Measurements from ENCODE around the gene NAALADL1. TPM values are rescaled to one million over a fixed set of nuclear protein-coding genes. Genes with fewer than 3 reads are reported as not detected.
A peak's percentile ranks its signal among the peaks of the same experiment; 100 is the strongest.

NAALADL1 gene
- total and polyA plus RNA-seq, 3 experiments from 2014 or later, result 10.8 to 17.0 (median 13.3) TPM

DNA sequence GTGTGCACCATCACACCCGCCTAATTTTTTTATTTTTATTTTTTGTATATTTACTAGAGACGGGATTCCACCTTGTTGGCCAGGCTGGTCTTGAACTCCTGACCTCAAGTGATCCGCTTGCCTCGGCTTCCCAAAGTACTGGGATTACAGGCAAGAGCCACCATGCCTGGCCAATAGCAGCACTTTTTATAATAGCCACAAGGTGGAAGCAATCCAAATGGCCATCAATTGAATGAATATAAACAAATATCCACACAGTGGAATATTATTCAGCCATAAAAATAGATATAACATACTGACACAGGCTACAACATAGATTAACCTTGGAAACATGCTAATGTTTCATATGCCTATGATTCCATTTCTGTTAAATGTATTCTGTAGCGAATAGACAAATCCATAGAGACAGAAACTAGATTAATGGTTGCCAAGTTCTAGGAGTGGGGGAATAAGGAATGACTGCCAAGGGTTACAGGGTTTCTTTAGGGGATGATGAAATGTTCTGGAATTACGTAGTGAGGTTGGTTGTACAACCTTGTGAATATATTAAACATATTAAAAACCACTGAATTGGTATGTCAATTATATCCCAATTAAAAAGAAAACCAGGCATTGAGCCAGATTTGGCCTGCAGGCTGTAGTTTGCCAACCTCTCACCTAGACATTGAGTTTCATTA, 42.5 kb upstream of the NAALADL1 start:
- Histone ChIP-seq H3K9me3 (ENCODE audit: low read length) (no peaks in the 10 kb centered on the region), H3K27ac (ENCODE audit: low read depth, low read length) (no peak overlapping the region), H3K4me1 (ENCODE audit: insufficient read depth, low read length) (peaks cover 19% of the 10 kb centered on the region), H3K27me3 (ENCODE audit: insufficient read depth, low read length, poor library complexity, severe bottlenecking) (no peaks in the 10 kb centered on the region), H3K4me3 (ENCODE audit: low read length) (no peak overlapping the region), H3K36me3 (ENCODE audit: insufficient read depth, low read length) (peaks cover 18% of the 10 kb centered on the region)
- peaks cover 19 to 37% (median 23%) of the 10 kb centered on the region in 3 donors for H3K4me1 Mint-ChIP-seq
- peaks cover 0 to 2% of the 10 kb centered on the region in 2 donors for H3K27me3 Mint-ChIP-seq
- no peak overlapping the region for H3K4me3 Mint-ChIP-seq
- H3K9me3 Mint-ChIP-seq, result no peaks in the 10 kb centered on the region
- H3K27ac Mint-ChIP-seq, result no peak overlapping the region
- peaks cover 0 to 57% (median 8%) of the 10 kb centered on the region in 3 donors for H3K36me3 Mint-ChIP-seq
- ChIA-PET CTCF (interaction anchor here (9.1 kb wide), 1 partner anchor 11 kb away, joined by 104 read pairs; the partner anchor contains the start of gene TM7SF2), POLR2A (interaction anchor here (0.6 kb wide), 2 partner anchors 9 to 10 kb away, joined by 3 to 4 read pairs; no protein-coding TSS in a partner anchor)
- DNase-seq, result no peak

DNA sequence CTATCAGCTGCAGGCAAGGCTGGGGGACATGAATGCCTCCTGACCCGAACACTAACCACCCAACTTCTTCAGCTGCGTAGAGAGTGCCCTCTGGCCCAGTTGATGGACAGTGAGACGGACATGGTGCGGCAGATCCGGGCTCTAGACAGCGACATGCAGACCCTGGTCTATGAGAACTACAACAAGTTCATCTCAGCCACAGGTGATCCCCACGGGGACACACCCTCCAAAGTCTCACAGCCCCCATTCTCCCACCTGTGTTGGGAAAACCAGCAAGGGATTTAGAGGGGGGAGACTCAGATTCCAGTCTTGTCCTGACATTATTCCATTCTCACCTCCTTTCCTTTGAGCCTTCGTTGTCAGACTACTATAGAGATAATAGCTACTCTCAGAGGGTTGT, 38.6 kb upstream of the NAALADL1 start:
- no peak for DNase-seq
- Mint-ChIP-seq H3K27me3 (peaks cover 0 to 2% of the 10 kb centered on the region in 2 donors), H3K27ac (peak overlapping the region in 6 of 8 donors; percentile 58 to 98 (median 95)), H3K4me1 (peaks cover 14 to 28% (median 19%) of the 10 kb centered on the region in 3 donors), H3K36me3 (peaks cover 0 to 27% (median 4%) of the 10 kb centered on the region in 3 donors), H3K9me3 (no peaks in the 10 kb centered on the region), H3K4me3 (peak overlapping the region; percentile 92 to 97 (median 94))
- Histone ChIP-seq H3K9me3 (ENCODE audit: low read length) (no peaks in the 10 kb centered on the region), H3K27ac (ENCODE audit: low read depth, low read length) (peak overlapping the region; percentile 82), H3K36me3 (ENCODE audit: insufficient read depth, low read length) (peaks cover 12% of the 10 kb centered on the region), H3K4me1 (ENCODE audit: insufficient read depth, low read length) (peaks cover 22% of the 10 kb centered on the region), H3K4me3 (ENCODE audit: low read length) (peak overlapping the region; percentile 93), H3K27me3 (ENCODE audit: insufficient read depth, low read length, poor library complexity, severe bottlenecking) (no peaks in the 10 kb centered on the region)
- ChIA-PET POLR2A (interaction anchor here (1.2 to 2.0 kb wide), 8 partner anchors 12 to 83 kb away, joined by 3 to 11 read pairs (median 6); partner anchors contain the start of genes ARL2, FAU, MRPL49 and ZNHIT2), CTCF (interaction anchor here (0.9 to 9.1 kb wide), 4 partner anchors 12 to 21 kb away, joined by 3 to 104 read pairs (median 6); partner anchors contain the start of genes TM7SF2 and ZNHIT2)

DNA sequence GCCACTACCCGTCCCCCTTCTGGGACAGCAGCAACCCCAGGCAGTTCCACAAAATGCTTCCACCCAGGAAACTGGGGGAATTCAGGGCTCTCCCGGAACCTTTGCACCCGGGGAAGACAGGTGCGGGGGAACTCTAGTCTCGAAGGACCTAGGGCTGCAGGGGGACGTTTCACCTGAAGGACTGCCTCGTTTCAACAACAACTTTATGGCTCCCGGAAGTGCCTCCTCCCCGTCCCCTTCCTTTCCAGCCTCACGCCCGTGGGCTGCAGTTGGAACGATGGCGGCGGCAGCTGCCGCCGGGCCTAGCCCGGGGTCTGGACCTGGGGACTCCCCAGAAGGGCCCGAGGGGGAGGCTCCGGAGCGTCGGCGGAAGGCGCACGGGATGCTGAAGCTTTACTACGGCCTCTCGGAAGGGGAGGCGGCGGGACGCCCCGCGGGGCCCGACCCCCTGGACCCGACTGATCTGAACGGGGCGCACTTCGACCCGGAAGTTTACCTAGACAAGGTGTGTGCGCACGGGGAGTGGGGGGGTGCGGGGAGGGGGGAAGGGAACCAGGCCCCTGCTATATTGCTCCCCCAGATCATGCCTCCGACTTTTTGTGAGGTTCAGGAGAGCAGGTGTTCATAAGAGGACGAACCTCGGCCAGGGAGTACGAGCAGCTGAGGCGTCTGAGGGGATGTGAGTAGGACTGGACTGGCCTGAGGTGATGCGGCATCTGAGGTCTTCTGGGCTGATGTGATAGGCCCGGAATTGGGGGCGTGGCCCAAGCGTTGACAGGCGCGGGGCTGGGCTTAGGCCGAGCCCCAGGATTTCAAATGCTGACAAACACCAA, 37.8 kb upstream of the NAALADL1 start, which contains the start of gene VPS51:
Gene VPS51, plus strand, starts transcription at position 241 of the 833 bp plus-strand sequence. Its CDS starts 37 bp downstream, at position 278.
- Mint-ChIP-seq H3K27ac (peak within 1 kb of the TSS; percentile 76 to 98 (median 94)), H3K36me3 (peaks cover 0 to 24% (median 4%) of the 10 kb centered on the region in 3 donors), H3K4me1 (peaks cover 13 to 28% (median 19%) of the 10 kb centered on the region in 3 donors), H3K4me3 (peak within 1 kb of the TSS; percentile 92 to 97 (median 94)), H3K27me3 (no peaks in the 10 kb centered on the region), H3K9me3 (no peaks in the 10 kb centered on the region)
- H3K4me1 ChIP-seq (ENCODE audit: insufficient read depth, low read length), result peaks cover 22% of the 10 kb centered on the region
- H3K27me3 ChIP-seq (ENCODE audit: insufficient read depth, low read length, poor library complexity, severe bottlenecking), result no peaks in the 10 kb centered on the region
- POLR2A ChIA-PET, result interaction anchor here (1.2 to 2.0 kb wide), 8 partner anchors 12 to 82 kb away, joined by 3 to 11 read pairs (median 6); partner anchors contain the start of genes ARL2, FAU, MRPL49 and ZNHIT2
- no peaks in the 10 kb centered on the region for H3K9me3 ChIP-seq (ENCODE audit: low read length)
- peak; percentile 70 to 90 (median 85) for DNase-seq
- CTCF ChIA-PET, result interaction anchor here (0.8 to 9.1 kb wide), 6 partner anchors 11 to 83 kb away, joined by 3 to 104 read pairs (median 4); partner anchors contain the start of genes SYVN1, TM7SF2 and ZNHIT2
- H3K36me3 ChIP-seq (ENCODE audit: insufficient read depth, low read length), result peaks cover 12% of the 10 kb centered on the region
- H3K27ac ChIP-seq (ENCODE audit: low read depth, low read length), result peak within 1 kb of the TSS; percentile 82
- peak within 1 kb of the TSS; percentile 93 for H3K4me3 ChIP-seq (ENCODE audit: low read length)

- peak overlapping the region; percentile 25 for H3K27ac ChIP-seq (ENCODE audit: low read depth, low read length)
- Mint-ChIP-seq H3K27ac (peak overlapping the region; percentile 76 to 98 (median 94)), H3K27me3 (no peaks in the 10 kb centered on the region), H3K36me3 (peaks cover 0 to 19% (median 4%) of the 10 kb centered on the region in 3 donors), H3K4me3 (peak overlapping the region in 6 of 7 donors; percentile 92 to 95 (median 94)), H3K9me3 (no peaks in the 10 kb centered on the region), H3K4me1 (peaks cover 12 to 28% (median 19%) of the 10 kb centered on the region in 3 donors)
- H3K27me3 ChIP-seq (ENCODE audit: insufficient read depth, low read length, poor library complexity, severe bottlenecking), result no peaks in the 10 kb centered on the region
- POLR2A ChIA-PET, result interaction anchor here (0.8 to 2.0 kb wide), 8 partner anchors 15 to 81 kb away, joined by 3 to 11 read pairs (median 6); partner anchors contain the start of genes ARL2, FAU, MRPL49 and TM7SF2
- H3K4me3 ChIP-seq (ENCODE audit: low read length), result no peak overlapping the region
- DNase-seq, result no peak
- CTCF ChIA-PET, result interaction anchor here (1.0 to 9.1 kb wide), 4 partner anchors 16 to 351 kb away, joined by 3 to 104 read pairs (median 4); partner anchors contain the start of genes TM7SF2 and ZNHIT2
- no peaks in the 10 kb centered on the region for H3K9me3 ChIP-seq (ENCODE audit: low read length)
- peaks cover 22% of the 10 kb centered on the region for H3K4me1 ChIP-seq (ENCODE audit: insufficient read depth, low read length)
- peaks cover 12% of the 10 kb centered on the region for H3K36me3 ChIP-seq (ENCODE audit: insufficient read depth, low read length)
Measured at GRCh38 chr11:65095427-65095826, 37.1 kb upstream of the NAALADL1 start.

DNA sequence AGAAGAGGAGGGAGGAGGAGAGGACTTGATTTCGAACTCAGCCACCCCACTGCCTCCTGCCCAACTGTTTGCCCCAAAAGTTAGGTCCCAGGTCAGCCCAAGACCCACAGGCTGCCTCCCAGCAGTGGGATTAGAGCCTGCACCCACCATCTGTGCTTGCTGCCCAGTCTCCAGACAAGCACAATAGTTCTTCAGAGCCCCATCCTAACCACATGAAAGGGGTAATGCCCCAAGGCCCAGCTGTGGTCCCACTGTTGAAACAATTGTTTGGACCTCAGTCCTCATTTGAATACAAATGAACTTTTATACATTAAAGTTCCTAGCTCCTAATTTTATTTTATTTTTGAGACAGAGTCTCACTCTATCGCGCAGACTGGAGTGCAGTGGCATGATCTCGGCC, 32.3 kb upstream of the NAALADL1 start:
- no peak overlapping the region for H3K27ac Mint-ChIP-seq
- peaks cover 9% of the 10 kb centered on the region for H3K36me3 ChIP-seq (ENCODE audit: insufficient read depth, low read length)
- POLR2A ChIA-PET, result interaction anchor here (0.5 kb wide), 1 partner anchor 10 kb away, joined by 3 read pairs; no protein-coding TSS in a partner anchor
- no peaks in the 10 kb centered on the region for H3K27me3 ChIP-seq (ENCODE audit: insufficient read depth, low read length, poor library complexity, severe bottlenecking)
- H3K27me3 Mint-ChIP-seq, result no peaks in the 10 kb centered on the region
- no peak overlapping the region for H3K27ac ChIP-seq (ENCODE audit: low read depth, low read length)
- H3K9me3 ChIP-seq (ENCODE audit: low read length), result no peaks in the 10 kb centered on the region
- CTCF ChIA-PET, result interaction anchor here (1.5 kb wide), 1 partner anchor 22 kb away, joined by 5 read pairs; the partner anchor contains the start of gene TM7SF2
- DNase-seq, result no peak
- H3K4me3 Mint-ChIP-seq, result peak overlapping the region in 1 of 7 donors; percentile 20
- H3K36me3 Mint-ChIP-seq, result peaks cover 3 to 40% (median 9%) of the 10 kb centered on the region in 3 donors
- peaks cover 10% of the 10 kb centered on the region for H3K4me1 ChIP-seq (ENCODE audit: insufficient read depth, low read length)
- peaks cover 5% of the 10 kb centered on the region in 3 donors for H3K4me1 Mint-ChIP-seq
- no peaks in the 10 kb centered on the region for H3K9me3 Mint-ChIP-seq
- H3K4me3 ChIP-seq (ENCODE audit: low read length), result no peak overlapping the region

DNA sequence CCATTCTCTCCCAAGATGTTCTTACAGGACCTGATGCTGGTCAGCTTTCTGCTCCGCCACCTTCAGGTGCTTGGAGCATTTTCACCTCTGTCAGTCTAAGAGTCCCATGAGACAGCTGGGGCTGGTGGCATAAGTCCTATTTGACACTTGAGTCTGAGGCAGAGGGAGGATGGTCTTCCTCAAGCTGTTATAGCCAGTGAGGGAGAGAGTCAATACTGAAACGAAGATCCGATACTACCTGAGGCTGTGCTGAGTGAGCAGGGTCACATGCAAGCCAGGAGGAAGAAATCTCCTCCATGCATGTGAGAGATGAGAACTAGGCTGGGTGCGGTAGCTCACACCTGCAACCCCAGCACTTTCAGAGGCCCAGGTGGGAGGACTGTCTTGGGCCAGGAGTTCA, 31.3 kb upstream of the NAALADL1 start:
- peaks cover 4 to 46% (median 10%) of the 10 kb centered on the region in 3 donors for H3K36me3 Mint-ChIP-seq
- no peaks in the 10 kb centered on the region for H3K9me3 Mint-ChIP-seq
- no peaks in the 10 kb centered on the region for H3K27me3 Mint-ChIP-seq
- H3K4me1 ChIP-seq (ENCODE audit: insufficient read depth, low read length), result peaks cover 18% of the 10 kb centered on the region
- H3K4me3 ChIP-seq (ENCODE audit: low read length), result no peak overlapping the region
- no peak overlapping the region for H3K27ac ChIP-seq (ENCODE audit: low read depth, low read length)
- H3K27ac Mint-ChIP-seq, result peak overlapping the region in 2 of 8 donors; percentile 21 to 58
- CTCF ChIA-PET, result no interaction called here
- no peaks in the 10 kb centered on the region for H3K27me3 ChIP-seq (ENCODE audit: insufficient read depth, low read length, poor library complexity, severe bottlenecking)
- H3K4me3 Mint-ChIP-seq, result peak overlapping the region in 1 of 7 donors; percentile 30
- peaks cover 13% of the 10 kb centered on the region for H3K36me3 ChIP-seq (ENCODE audit: insufficient read depth, low read length)
- H3K4me1 Mint-ChIP-seq, result peaks cover 12 to 13% (median 13%) of the 10 kb centered on the region in 3 donors
- POLR2A ChIA-PET, result no interaction called here
- no peak for DNase-seq
- no peaks in the 10 kb centered on the region for H3K9me3 ChIP-seq (ENCODE audit: low read length)

GRCh38 chr11:65087827-65088226, 29.5 kb upstream of the NAALADL1 start:
- Histone ChIP-seq H3K27ac (ENCODE audit: low read depth, low read length) (no peak overlapping the region), H3K9me3 (ENCODE audit: low read length) (no peaks in the 10 kb centered on the region), H3K4me1 (ENCODE audit: insufficient read depth, low read length) (peaks cover 26% of the 10 kb centered on the region), H3K36me3 (ENCODE audit: insufficient read depth, low read length) (peaks cover 13% of the 10 kb centered on the region), H3K27me3 (ENCODE audit: insufficient read depth, low read length, poor library complexity, severe bottlenecking) (no peaks in the 10 kb centered on the region), H3K4me3 (ENCODE audit: low read length) (no peak overlapping the region)
- H3K9me3 Mint-ChIP-seq, result no peaks in the 10 kb centered on the region
- peaks cover 0 to 2% of the 10 kb centered on the region in 2 donors for H3K27me3 Mint-ChIP-seq
- no peak overlapping the region for H3K4me3 Mint-ChIP-seq
- ChIA-PET POLR2A (no interaction called here), CTCF (no interaction called here)
- H3K4me1 Mint-ChIP-seq, result peaks cover 23 to 30% (median 28%) of the 10 kb centered on the region in 3 donors
- H3K27ac Mint-ChIP-seq, result peak overlapping the region in 1 of 8 donors; percentile 58
- DNase-seq, result no peak
- H3K36me3 Mint-ChIP-seq, result peaks cover 4 to 55% (median 11%) of the 10 kb centered on the region in 3 donors

All from CD8-positive, alpha-beta memory T cell (primary cell).